Measurements from ENCODE around the gene ZNF605.
"Not testable (repeated sequence)": the region's sequence is repeated elsewhere in the genome, so short reads cannot be mapped to it uniquely, and the experiment has no call there.

Gene ZNF605

GRCh38 chr12:132904718-132905328, 51.3 kb downstream of the ZNF605 start:
- DNase-seq, result peak; percentile 1

- DNase-seq, result no peak
Observed at GRCh38 chr12:132899033-132899432, 57.1 kb downstream of the ZNF605 start.

GRCh38 chr12:132888852-132889251, 67.3 kb downstream of the ZNF605 start:
- no peak for DNase-seq

- DNase-seq, result peak; percentile 98
Observed at GRCh38 chr12:132887513-132888351, 68.4 kb downstream of the ZNF605 start, which contains the start of gene CHFR. Gene CHFR (minus strand): TSS chr12:132887605. CDS start chr12:132887328, 277 bp downstream.

DNA sequence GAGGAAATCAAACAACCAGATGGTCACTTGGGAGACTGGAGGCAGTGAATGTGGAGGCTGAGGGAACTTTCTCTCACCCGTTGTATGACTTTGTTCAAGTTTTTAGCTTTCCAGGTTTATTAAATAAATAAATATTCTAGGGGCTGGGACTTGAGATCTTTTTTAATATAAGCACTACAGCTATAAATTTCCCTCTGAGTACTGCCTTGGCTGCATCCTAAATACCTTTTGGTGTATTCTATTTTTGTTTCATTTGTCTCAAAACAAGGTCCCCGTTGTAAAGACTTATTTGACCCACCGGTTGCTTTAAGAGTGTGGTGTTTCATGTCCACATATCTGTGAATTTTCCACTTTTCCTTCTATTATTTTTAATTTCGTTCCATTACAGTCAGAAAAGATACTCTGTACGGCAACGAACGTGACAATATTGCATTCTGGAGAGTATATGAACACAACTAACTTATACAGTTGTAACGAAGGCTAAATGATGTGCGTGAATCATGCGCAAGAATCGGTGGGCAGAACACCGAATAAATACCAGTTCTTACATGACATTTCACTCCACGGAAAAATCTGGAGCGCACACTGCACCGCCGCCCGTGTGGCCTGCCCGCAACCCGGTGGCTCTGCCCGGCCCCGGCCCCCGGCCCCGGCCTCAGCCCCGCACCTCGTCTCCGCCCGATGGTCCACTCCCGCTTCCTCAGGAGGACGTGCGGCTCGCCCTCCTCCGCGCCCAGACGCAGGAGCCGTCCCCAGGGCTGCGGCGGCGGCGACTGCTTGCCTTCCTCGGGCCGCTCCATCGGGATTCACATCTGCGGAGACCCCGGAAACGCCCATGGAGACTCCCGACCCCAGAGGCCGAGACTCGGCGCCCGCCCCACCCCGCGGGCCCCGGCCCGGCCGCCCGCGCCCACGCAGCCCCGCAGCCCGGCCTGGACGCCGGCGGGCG, 69.3 kb downstream of the ZNF605 start:
- peak; percentile 5 for DNase-seq

DNA sequence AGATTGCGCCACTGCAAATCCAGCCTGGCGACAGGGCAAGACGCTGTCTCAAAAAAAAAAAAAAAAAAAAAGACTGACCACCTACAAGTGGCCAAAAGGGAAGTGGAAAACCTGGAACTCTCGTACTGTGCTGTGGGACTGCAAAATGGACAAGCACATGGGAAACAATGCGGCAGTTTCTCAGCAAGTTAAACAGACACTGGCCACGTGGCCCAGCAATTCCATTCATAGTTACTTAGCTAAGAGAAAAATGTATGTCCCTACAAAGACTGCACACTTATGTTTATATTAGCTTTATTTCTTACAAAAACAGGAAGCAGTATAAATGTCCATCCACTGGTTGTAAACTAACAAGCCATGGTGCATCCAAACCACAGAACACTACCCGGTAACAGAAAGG, 74.3 kb downstream of the ZNF605 start:
- no peak for DNase-seq

GRCh38 chr12:132874620-132875019, 81.5 kb downstream of the ZNF605 start:
- not testable (repeated sequence) for DNase-seq

GRCh38 chr12:132874175-132874574, 81.9 kb downstream of the ZNF605 start:
- no peak for DNase-seq

- DNase-seq, result no peak
Observed at GRCh38 chr12:132873724-132874123, 82.4 kb downstream of the ZNF605 start.

DNA sequence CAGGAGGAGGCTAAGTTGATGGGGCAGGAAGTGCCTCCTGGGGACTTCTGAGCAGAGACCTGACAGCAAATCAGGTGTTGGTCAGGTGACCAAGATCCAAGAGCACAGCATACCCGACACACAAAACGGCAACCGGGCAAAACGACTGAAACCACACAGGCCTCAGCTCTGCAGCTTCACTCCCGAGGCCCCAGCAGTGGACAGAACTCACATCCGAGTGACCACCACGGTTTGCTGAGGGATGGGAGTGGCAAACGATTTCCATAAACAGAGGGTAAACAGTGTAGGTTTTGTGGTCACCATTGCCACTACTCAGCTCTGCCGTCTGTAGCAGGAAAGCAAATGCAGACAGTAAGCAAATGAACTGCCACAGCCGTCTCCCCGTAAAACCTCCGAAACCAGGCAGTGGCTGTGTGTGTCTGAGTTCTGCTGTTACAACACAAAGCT, 83.1 kb downstream of the ZNF605 start:
- DNase-seq, result no peak

DNA sequence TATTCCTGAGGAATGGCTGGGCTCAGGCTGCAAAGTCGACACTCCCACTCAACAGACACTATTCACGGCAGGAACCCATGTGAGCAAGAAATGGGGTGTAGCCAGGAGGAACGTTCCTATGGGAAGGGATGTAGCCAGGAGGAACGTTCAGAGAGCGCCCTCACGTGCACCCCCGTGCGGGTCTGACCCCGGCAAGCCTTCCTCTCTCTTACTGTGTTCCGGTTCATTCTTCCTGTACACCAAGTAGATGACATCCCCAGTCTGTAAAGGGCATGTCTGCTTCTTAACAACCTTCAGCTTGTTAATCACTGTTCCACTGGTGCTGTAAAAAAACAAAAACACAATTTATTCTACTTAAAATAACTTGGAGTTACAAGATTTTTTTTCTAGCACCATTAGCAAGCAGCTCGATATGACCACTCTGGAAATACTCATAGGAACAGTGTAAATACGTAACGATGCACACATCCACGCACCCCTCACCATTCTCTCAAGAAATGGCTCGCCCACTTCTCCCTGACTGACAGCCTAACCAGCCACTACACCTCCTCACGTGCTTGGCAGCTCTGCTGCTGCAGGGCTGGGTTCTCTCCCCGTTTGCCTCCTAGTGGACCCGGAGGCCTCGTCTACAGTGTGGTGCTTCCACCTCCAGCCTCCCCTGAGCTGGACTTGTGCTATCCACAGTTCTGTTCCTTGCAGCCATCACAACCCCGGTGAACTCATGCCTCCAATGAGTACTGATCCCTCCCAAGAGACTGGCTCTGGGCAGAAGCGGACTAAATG, 83.8 kb downstream of the ZNF605 start:
- DNase-seq, result no peak

GRCh38 chr12:132869551-132869950, 86.6 kb downstream of the ZNF605 start:
- no peak for DNase-seq
